Natural killer cell (primary cell): ENCODE measurements around the gene ARRDC5. TPM values are rescaled to one million over a fixed set of nuclear protein-coding genes. Genes with fewer than 3 reads are reported as not detected.

Experiments used
- ATAC-seq, 3 donors: fragments of 150-1000 bp in 2 of 3; fragments of 200-7000 bp in 1 of 3; cut with Tn5 transposase; 1 replicate in 1 of 3; 2 replicates in 2 of 3; pipeline ENCODE4 v1.10.0; 2021; ENCODE audit warnings: mild to moderate bottlenecking in 2 of 3, moderate library complexity in 2 of 3
- DNase-seq, 2 donors: peaks; one replicate each; pipeline versions ENCODE4 v3.0.0 to v3.0.0-alpha.2; 2013 to 2021; ENCODE audit warnings: mixed read lengths in 1 of 2
- H3K27ac ChIP-seq: one replicate; pipeline ENCODE4 v1.5.1; 2013; ENCODE audit warnings: mild to moderate bottlenecking, low read length
- H3K27me3 ChIP-seq: one replicate; pipeline ENCODE4 v1.6.1; 2013; ENCODE audit warnings: low read length; ENCODE audit not compliant: control insufficient read depth, insufficient read depth
- H3K36me3 ChIP-seq: one replicate; pipeline ENCODE4 v1.6.1; 2013; ENCODE audit warnings: low read length; ENCODE audit not compliant: control insufficient read depth, insufficient read depth
- H3K4me1 ChIP-seq: one replicate; pipeline ENCODE4 v1.6.1; 2013; ENCODE audit warnings: low read length; ENCODE audit not compliant: control insufficient read depth, insufficient read depth
- H3K4me3 ChIP-seq: one replicate; pipeline ENCODE4 v1.5.1; 2013; ENCODE audit warnings: low read length
- H3K9me3 ChIP-seq: one replicate; pipeline ENCODE4 v1.6.1; 2013; ENCODE audit warnings: low read length; ENCODE audit not compliant: control insufficient read depth, insufficient read depth
- H3K27ac Mint-ChIP-seq, 2 donors: one replicate each; pipeline ENCODE4 v1.8.0; 2022; ENCODE audit warnings: mild to moderate bottlenecking in 2 of 2, mixed read lengths in 2 of 2, moderate library complexity in 1 of 2
- H3K27me3 Mint-ChIP-seq, 2 donors: one replicate each; pipeline ENCODE4 v1.8.0; 2022; ENCODE audit warnings: low read depth in 2 of 2, mixed read lengths in 2 of 2
- H3K36me3 Mint-ChIP-seq: one replicate; pipeline ENCODE4 v1.8.0; 2022; ENCODE audit warnings: mixed read lengths
- H3K4me1 Mint-ChIP-seq, 2 donors: one replicate each; pipeline ENCODE4 v1.8.0; 2022; ENCODE audit warnings: mixed read lengths in 2 of 2
- H3K4me3 Mint-ChIP-seq: one replicate; pipeline ENCODE4 v1.8.0; 2022; ENCODE audit warnings: mild to moderate bottlenecking, moderate library complexity, mixed read lengths
- H3K9me3 Mint-ChIP-seq, 2 donors: one replicate each; pipeline ENCODE4 v1.8.0; 2022; ENCODE audit warnings: mixed read lengths in 2 of 2
- CTCF ChIP-seq: fragments of 200-600 bp; IDR thresholded peaks from one replicate; pipeline ENCODE4 v1.8.0; 2022; ENCODE audit warnings: antibody characterized with exemption
- WGBS: methylation state at CpG from one replicate; pipeline ENCODE4 v1.1.7; 2013; ENCODE audit warnings: missing lambda C conversion rate; ENCODE audit not compliant: insufficient coverage; 5-methylcytosine and 5-hydroxymethylcytosine counted together
- intact Hi-C: fragments of 100-400 bp; cut with micrococcal nuclease; formaldehyde crosslinking; loops from one replicate; pipeline ENCODE4 v1.14.2; 2022
- total RNA-seq, 4 donors: library from RNA; stranded (reverse); fragments of 120-200 nt in 1 of 4; gene quantifications; one replicate each; pipeline versions ENCODE4 v1.2.3 to v1.2.4, GENCODE V29; 2013 to 2022

ARRDC5 gene
- total RNA-seq, 3 donors from 2014 or later (not counting 1 experiment from before 2014, with no cell fraction given): 5.9 to 13.0 (median 8.8) TPM

DNA sequence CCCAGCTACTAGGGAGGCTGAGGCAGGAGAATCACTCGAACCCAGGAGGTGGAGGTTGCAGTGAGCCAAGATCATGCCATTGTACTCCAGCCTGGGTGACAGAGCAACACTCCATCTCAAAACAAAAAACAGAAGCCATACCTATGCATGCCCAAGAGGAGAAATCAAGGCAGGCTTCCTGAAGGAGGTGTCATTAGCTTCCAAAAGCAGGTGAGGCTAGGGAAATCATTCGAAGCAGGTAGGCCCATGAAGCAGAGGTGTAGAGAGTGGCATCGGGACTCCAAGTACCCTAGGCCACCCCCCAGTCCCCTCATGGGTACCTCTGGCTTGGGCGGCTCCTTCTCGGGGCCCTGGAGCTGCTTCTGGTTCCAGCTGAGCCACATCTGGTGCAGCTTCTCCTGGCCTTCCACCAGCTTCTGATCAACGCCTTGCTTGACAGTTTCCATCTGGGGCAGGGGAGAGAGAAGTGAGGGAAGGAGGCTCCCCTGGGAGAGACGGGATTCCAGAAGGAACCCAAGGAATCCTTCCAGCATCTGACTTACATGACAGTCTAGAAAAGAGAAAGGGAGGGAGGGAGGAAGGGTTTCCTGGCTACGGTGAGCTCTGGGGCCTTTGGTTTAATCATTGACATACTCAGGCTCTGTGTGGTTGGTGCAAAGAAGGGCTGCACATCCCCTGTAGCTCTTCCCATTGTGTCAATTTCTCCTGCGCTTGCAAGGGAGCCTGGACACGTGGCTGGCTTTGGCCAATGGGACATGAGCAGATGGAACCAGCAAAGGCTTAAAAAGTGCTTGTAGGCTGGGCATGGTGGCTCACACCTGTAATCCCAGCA, 58.1 kb downstream of the ARRDC5 start:
- H3K36me3 ChIP-seq: peaks cover 13% of the 10 kb centered on the region
- no peaks in the 10 kb centered on the region for H3K4me1 ChIP-seq
- H3K4me3 ChIP-seq: no peak overlapping the region
- no peak for DNase-seq
- Mint-ChIP-seq H3K27ac (no peak overlapping the region), H3K4me3 (no peak overlapping the region), H3K36me3 (no peaks in the 10 kb centered on the region), H3K4me1 (no peaks in the 10 kb centered on the region), H3K27me3 (no peaks in the 10 kb centered on the region), H3K9me3 (no peaks in the 10 kb centered on the region)
- H3K27me3 ChIP-seq: no peaks in the 10 kb centered on the region
- no peak for ATAC-seq
- WGBS: 93% methylated on average over 10 of the region's 10 CpGs
- TF ChIP-seq CTCF: no peak
- no peaks in the 10 kb centered on the region for H3K9me3 ChIP-seq
- intact Hi-C loops: no loop called here
- no peak overlapping the region for H3K27ac ChIP-seq

- Histone ChIP-seq H3K4me3 (no peak overlapping the region), H3K27me3 (no peaks in the 10 kb centered on the region), H3K9me3 (no peaks in the 10 kb centered on the region), H3K36me3 (peaks cover 13% of the 10 kb centered on the region), H3K4me1 (no peaks in the 10 kb centered on the region), H3K27ac (no peak overlapping the region)
- no peak for TF ChIP-seq CTCF
- ATAC-seq: no peak
- Mint-ChIP-seq H3K9me3 (no peaks in the 10 kb centered on the region), H3K27ac (no peak overlapping the region), H3K27me3 (no peaks in the 10 kb centered on the region), H3K4me1 (no peaks in the 10 kb centered on the region), H3K4me3 (no peak overlapping the region), H3K36me3 (no peaks in the 10 kb centered on the region)
- no peak for DNase-seq
- WGBS: 96% methylated on average over 6 of the region's 6 CpGs
- intact Hi-C loops: no loop called here
Observed at GRCh38 chr19:4843647-4843965, 59.1 kb downstream of the ARRDC5 start.

Other genes with a start within 250 kb of the ARRDC5 start
- gene MYDGF, start 232.6 kb downstream of the ARRDC5 start, total RNA-seq: 10 to 100 TPM; 36.9 to 41.8 (median 37.2) TPM
- 100 to 1,000 TPM; 133 to 183 (median 165) TPM for gene DPP9, start 179.1 kb downstream of the ARRDC5 start, total RNA-seq
- 10 to 100 TPM; 11.0 to 13.9 (median 13.7) TPM for gene FEM1A, start 111.2 kb downstream of the ARRDC5 start, total RNA-seq
- 10 to 100 TPM; 22.6 to 24.8 (median 22.7) TPM for gene TICAM1, start 71.2 kb downstream of the ARRDC5 start, total RNA-seq
- gene PLIN3, start 35.2 kb downstream of the ARRDC5 start, total RNA-seq: 10 to 100 TPM; 26.6 to 28.7 (median 28.3) TPM
- gene UHRF1, start 6.6 kb upstream of the ARRDC5 start, total RNA-seq: 1 to 10 TPM; 2.8 to 4.6 (median 4.1) TPM
- 10 to 100 TPM; 68.0 to 73.5 (median 68.1) TPM for gene KDM4B, start 66.2 kb upstream of the ARRDC5 start, total RNA-seq